Breast epithelium (tissue), 4 donors: ENCODE results near the gene HBA1. TPM values are rescaled to one million over a fixed set of nuclear protein-coding genes. Genes with fewer than 3 reads are reported as not detected.

Experiments
- DNase-seq, 2 donors: peaks; one replicate each; pipeline ENCODE4 v3.0.0-alpha.2; 2019; ENCODE audit warnings: low spot score in 2 of 2
- H3K27ac ChIP-seq, 2 donors: fragments of 200-600 bp; sonication (generic) in 1 of 2; one replicate each; pipeline ENCODE4 v1.5.1; 2016 to 2019; ENCODE audit warnings: mild to moderate bottlenecking in 1 of 2
- H3K27me3 ChIP-seq, 2 donors: fragments of 200-600 bp; sonication (generic) in 1 of 2; one replicate each; pipeline versions ENCODE4 v1.5.1 to v1.6.0; 2017 to 2019; ENCODE audit warnings: control low read depth in 1 of 2, mild to moderate bottlenecking in 1 of 2
- H3K36me3 ChIP-seq: fragments of 200-600 bp; one replicate; pipeline ENCODE4 v1.5.1; 2019
- H3K4me1 ChIP-seq, 2 donors: fragments of 200-600 bp; sonication (generic); one replicate each; pipeline ENCODE4 v1.5.1; 2016 to 2019; ENCODE audit warnings: control low read depth in 1 of 2
- H3K4me3 ChIP-seq, 3 donors: fragments of 200-600 bp; sonication (generic); 1 replicate in 2 of 3; 2 replicates in 1 of 3; pipeline ENCODE4 v1.5.1; 2016 to 2019; ENCODE audit warnings: mild to moderate bottlenecking in 3 of 3, moderate library complexity in 2 of 3
- H3K9me3 ChIP-seq, 2 donors: fragments of 200-600 bp; sonication (generic) in 1 of 2; one replicate each; pipeline ENCODE4 v1.5.1; 2016 to 2019; ENCODE audit warnings: control low read depth in 1 of 2
- POLR2A ChIP-seq: fragments of 450-650 bp; IDR thresholded peaks from one replicate; pipeline ENCODE4 v1.6.1; 2016; ENCODE audit warnings: antibody characterized with exemption, mild to moderate bottlenecking, moderate library complexity
- POLR2AphosphoS5 ChIP-seq, 3 donors: sonication (generic); formaldehyde crosslinking; IDR thresholded peaks; one replicate each; pipeline ENCODE4 v1.6.1; 2017; ENCODE audit warnings: antibody characterized with exemption in 3 of 3
- intact Hi-C: fragments of 100-400 bp; cut with DNase I; formaldehyde crosslinking; loops from one replicate; pipeline ENCODE4 v1.15.1; 2023; ENCODE audit warnings: low total_unique reads
- total RNA-seq, 3 donors: library from RNA; depleted of rRNA; stranded (reverse); fragments of >200 nt; gene quantifications; one replicate each; pipeline ENCODE4 v1.1.0, GENCODE V29; 2016
- TF ChIP-seq, protein P1 (sequence below), 3 donors: fragments of 450-650 bp; IDR thresholded peaks; one replicate each; pipeline ENCODE4 v1.5.1; 2016 to 2017; ENCODE audit warnings: antibody characterized with exemption in 3 of 3, mild to moderate bottlenecking in 3 of 3, moderate library complexity in 3 of 3

HBA1 gene
- total RNA-seq, 3 donors from 2014 or later, result 5.6 to 15.2 (median 10.4) TPM

DNA sequence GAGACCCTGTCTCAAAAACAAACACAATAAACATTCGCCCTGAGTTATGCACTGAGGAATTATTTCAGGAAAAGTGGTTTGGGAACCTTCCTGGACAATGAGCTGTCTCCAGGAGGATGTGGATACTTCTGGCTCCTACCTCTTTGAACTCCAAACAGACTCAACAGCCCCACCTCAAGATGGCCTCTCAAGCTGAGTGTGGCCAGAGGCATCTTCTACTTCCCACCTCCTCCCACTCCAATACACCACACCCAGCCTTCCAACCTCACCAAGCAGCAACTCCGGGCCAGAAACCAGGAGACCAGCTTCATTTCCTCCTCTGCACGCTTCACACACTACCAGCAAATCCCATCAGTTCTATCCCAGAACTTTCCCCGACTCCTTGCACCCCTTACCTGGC is 15.4 kb downstream of the HBA1 start:
- intact Hi-C loops, result no loop called here

DNA sequence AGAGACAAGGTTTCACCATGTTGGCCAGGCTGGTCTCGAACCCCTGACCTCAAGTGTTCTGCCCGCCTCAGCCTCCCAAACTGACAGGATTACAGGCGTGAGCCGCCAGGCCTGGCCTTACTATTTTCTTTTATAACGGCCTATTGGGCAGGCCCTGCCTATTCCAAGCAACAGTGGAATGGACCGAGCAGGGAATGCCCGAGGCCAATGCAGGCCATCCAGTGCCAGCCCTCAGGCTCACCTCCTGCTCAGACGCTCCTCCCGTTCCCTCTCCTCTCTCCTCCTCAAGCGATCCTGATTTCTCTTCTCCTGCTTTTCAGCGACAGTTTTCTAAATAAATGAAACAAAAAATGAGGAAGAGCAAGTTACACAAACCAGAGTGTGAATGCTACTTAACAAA is 16.2 kb downstream of the HBA1 start:
- TF ChIP-seq, protein P1, sequence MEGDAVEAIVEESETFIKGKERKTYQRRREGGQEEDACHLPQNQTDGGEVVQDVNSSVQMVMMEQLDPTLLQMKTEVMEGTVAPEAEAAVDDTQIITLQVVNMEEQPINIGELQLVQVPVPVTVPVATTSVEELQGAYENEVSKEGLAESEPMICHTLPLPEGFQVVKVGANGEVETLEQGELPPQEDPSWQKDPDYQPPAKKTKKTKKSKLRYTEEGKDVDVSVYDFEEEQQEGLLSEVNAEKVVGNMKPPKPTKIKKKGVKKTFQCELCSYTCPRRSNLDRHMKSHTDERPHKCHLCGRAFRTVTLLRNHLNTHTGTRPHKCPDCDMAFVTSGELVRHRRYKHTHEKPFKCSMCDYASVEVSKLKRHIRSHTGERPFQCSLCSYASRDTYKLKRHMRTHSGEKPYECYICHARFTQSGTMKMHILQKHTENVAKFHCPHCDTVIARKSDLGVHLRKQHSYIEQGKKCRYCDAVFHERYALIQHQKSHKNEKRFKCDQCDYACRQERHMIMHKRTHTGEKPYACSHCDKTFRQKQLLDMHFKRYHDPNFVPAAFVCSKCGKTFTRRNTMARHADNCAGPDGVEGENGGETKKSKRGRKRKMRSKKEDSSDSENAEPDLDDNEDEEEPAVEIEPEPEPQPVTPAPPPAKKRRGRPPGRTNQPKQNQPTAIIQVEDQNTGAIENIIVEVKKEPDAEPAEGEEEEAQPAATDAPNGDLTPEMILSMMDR (IDR thresholded peaks at IDR 0.05), result no peak
- no peak for TF ChIP-seq POLR2A
- no peak for TF ChIP-seq POLR2AphosphoS5 (IDR thresholded peaks at IDR 0.05)
- Histone ChIP-seq H3K4me1 (no peaks in the 10 kb centered on the region), H3K27me3 (no peaks in the 10 kb centered on the region), H3K36me3 (peaks cover 20% of the 10 kb centered on the region), H3K4me3 (no peak overlapping the region), H3K9me3 (no peaks in the 10 kb centered on the region), H3K27ac (no peak overlapping the region)
- DNase-seq, result no peak
- intact Hi-C loops, result no loop called here

More for the DNA sequence above, 15.4 kb downstream of the HBA1 start:
- Histone ChIP-seq H3K4me3 (no peak overlapping the region), H3K27ac (no peak overlapping the region), H3K27me3 (no peaks in the 10 kb centered on the region), H3K36me3 (peaks cover 16% of the 10 kb centered on the region), H3K9me3 (no peaks in the 10 kb centered on the region), H3K4me1 (no peaks in the 10 kb centered on the region)
- no peak for DNase-seq
- TF ChIP-seq, protein P1 (IDR thresholded peaks at IDR 0.05), result no peak
- TF ChIP-seq POLR2A (no peak), POLR2AphosphoS5 (IDR thresholded peaks at IDR 0.05) (no peak)

DNA sequence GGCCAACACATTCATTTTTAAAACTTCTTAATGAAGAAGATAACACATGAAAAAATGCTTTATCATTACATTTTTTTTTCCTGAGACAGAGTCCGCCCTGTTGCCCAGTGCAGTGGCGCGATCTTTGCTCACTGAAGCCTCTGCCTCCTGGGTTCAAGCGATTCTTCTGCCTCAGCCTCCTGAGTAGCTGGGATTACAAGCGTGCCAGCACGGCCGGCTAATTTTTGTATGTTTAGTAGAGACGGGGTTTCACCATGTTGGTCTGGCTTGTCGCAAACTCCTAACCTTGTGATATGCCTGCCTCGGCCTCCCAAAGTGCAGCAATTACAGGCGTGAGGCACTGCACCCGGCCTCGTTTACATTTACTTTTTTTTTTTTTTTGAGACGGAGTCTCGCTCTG is 17.0 kb downstream of the HBA1 start:
- Histone ChIP-seq H3K27me3 (no peaks in the 10 kb centered on the region), H3K36me3 (peaks cover 21% of the 10 kb centered on the region), H3K9me3 (no peaks in the 10 kb centered on the region), H3K27ac (no peak overlapping the region), H3K4me3 (no peak overlapping the region), H3K4me1 (no peaks in the 10 kb centered on the region)
- TF ChIP-seq POLR2A, result no peak
- no peak for TF ChIP-seq POLR2AphosphoS5 (IDR thresholded peaks at IDR 0.05)
- TF ChIP-seq, protein P1 (IDR thresholded peaks at IDR 0.05), result no peak
- intact Hi-C loops, result no loop called here
- no peak for DNase-seq

DNA sequence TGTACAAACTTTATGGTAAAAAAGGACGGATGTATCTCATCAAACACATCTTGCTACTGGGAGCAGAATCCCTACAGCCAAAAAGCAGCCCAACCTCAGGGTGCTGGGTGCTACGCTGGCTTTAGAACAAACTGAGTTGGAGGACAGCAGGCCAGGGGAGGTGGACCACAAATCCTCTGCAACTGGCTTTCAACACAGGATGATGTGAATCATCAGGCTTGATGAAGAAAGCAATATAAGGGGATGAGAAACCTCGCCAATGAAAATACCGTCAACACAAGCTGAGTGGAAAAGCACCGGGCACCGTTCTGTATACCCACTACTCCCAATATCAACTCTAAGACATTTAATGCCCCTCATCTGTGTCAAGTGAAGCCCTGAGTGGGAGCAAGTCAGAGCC is 18.0 kb downstream of the HBA1 start:
- Histone ChIP-seq H3K36me3 (peaks cover 21% of the 10 kb centered on the region), H3K27me3 (no peaks in the 10 kb centered on the region), H3K4me3 (no peak overlapping the region), H3K9me3 (no peaks in the 10 kb centered on the region), H3K27ac (no peak overlapping the region), H3K4me1 (no peaks in the 10 kb centered on the region)
- no peak for TF ChIP-seq POLR2AphosphoS5 (IDR thresholded peaks at IDR 0.05)
- TF ChIP-seq POLR2A, result no peak
- TF ChIP-seq, protein P1 (IDR thresholded peaks at IDR 0.05), result no peak
- no peak for DNase-seq
- intact Hi-C loops, result no loop called here

DNA sequence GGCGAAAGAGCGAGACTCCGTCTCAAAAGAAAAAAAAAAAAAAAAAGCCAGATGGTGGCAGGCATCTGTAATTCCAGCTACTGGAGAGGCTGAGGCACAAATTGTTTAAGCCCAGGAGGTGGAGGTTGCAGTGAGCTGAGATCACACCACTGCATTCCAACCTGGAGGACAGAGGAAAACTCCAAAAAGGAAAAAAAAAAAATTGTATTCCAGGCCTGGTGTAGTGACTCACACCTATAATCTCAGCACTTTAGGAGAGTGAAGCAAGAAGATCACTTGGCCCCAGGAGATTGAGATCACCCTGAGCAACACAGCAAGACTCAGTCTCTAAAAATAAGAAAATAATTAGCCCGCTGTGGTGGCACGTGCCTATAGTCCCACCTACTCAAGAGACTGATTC is 23.9 kb downstream of the HBA1 start:
- intact Hi-C loops, result no loop called here
- Histone ChIP-seq H3K27ac (no peak overlapping the region), H3K27me3 (no peaks in the 10 kb centered on the region), H3K4me1 (no peaks in the 10 kb centered on the region), H3K36me3 (peaks cover 9% of the 10 kb centered on the region), H3K4me3 (no peak overlapping the region), H3K9me3 (no peaks in the 10 kb centered on the region)
- DNase-seq, result no peak
- TF ChIP-seq POLR2A (no peak), POLR2AphosphoS5 (IDR thresholded peaks at IDR 0.05) (no peak)
- TF ChIP-seq, protein P1 (IDR thresholded peaks at IDR 0.05), result no peak
